ENCODE measurements around the gene GPSM3.

- TF ChIP-seq CTCF (IDR thresholded peaks at IDR 0.05; ENCODE audit: insufficient read depth, low read length, poor library complexity, severe bottlenecking) (no peak), EZH2phosphoT487 (conservative IDR thresholded peaks at IDR 0.05; ENCODE audit: low read length) (no peak)
These were observed 44.9 kb downstream of the GPSM3 start for GRCh38 chr6:32147401-32148132.
